HepG2 (cell line): Measurements from ENCODE around the gene PARP11. TPM values are rescaled to one million over a fixed set of nuclear protein-coding genes. Genes with fewer than 3 reads are reported as not detected.

Source experiments
- ATAC-seq: fragments of 200-7000 bp; cut with Tn5 transposase; 3 replicates; pipeline ENCODE4 v1.9.1; 2020; ENCODE audit warnings: mild to moderate bottlenecking, moderate library complexity
- BruUV-seq: library from RNA; stranded (reverse); fragments of 400-500 nt; replicated peaks from 2 replicates; lab custom pipeline; 2021; lab: Mats Ljungman, UMichigan
- CTCF ChIA-PET: fragments of 300-600 bp; formaldehyde crosslinking; extraction: SDS; loops from one replicate; lab custom pipeline; 2021; ENCODE audit warnings: low total read pairs, inconsistent platforms, low intra/inter-chr PET ratio; lab: Yijun Ruan, JAX
- POLR2A ChIA-PET: fragments of 350-600 bp; sonication (Branson Sonifier 250); formaldehyde crosslinking; loops from one replicate; lab custom pipeline; 2020; ENCODE audit warnings: antibody characterized with exemption, inconsistent platforms; lab: Yijun Ruan, JAX
- DNase-seq: peaks from one replicate; pipeline ENCODE4 v3.0.0-alpha.2; 2015; ENCODE audit warnings: low spot score
- FAIRE-seq: peaks from 3 replicates; lab custom pipeline; 2011; peaks lifted over from hg19 to GRCh38; lab: Jason Lieb, UNC
- H2AFZ ChIP-seq: one replicate; pipeline ENCODE4 v1.6.1; 2011; ENCODE audit warnings: low read length, inconsistent platforms
- H3K27ac ChIP-seq: fragments of 300-600 bp; 3 replicates; pipeline ENCODE4 v1.8.0; 2011; ENCODE audit warnings: mixed run types, mild to moderate bottlenecking, mixed read lengths, low read length, inconsistent platforms; ENCODE audit not compliant: insufficient read depth; ENCODE audit errors: extremely low read length
- H3K27me3 ChIP-seq, 2 experiments: fragments of 200-600 bp in 1 of 2; 2 replicates in 1 of 2; 3 replicates in 1 of 2; pipeline versions ENCODE4 v1.6.0 to v1.8.0; 2011; ENCODE audit warnings: low read length in 2 of 2, mild to moderate bottlenecking in 2 of 2, moderate library complexity in 2 of 2, inconsistent platforms in 1 of 2; ENCODE audit not compliant: insufficient read depth in 2 of 2, control insufficient read depth in 1 of 2
- H3K36me3 ChIP-seq, 2 experiments: fragments of 200-600 bp in 1 of 2; replicated peaks in 1 of 2; 2 replicates in 1 of 2; 3 replicates in 1 of 2; pipeline versions ENCODE4 v1.5.1 to v1.8.0; 2011; ENCODE audit warnings: low read length in 2 of 2, inconsistent platforms in 1 of 2; ENCODE audit not compliant: insufficient read depth in 2 of 2, control insufficient read depth in 1 of 2
- H3K4me1 ChIP-seq: 2 replicates; pipeline ENCODE4 v1.5.1; 2012; ENCODE audit warnings: low read length, inconsistent platforms; ENCODE audit not compliant: insufficient read depth
- H3K4me2 ChIP-seq: 2 replicates; pipeline ENCODE4 v1.6.0; 2011; ENCODE audit warnings: low read depth, low read length, inconsistent platforms
- H3K4me3 ChIP-seq, 3 experiments: fragments of 200-600 bp in 1 of 3; sonication (generic), shearing (Covaris generic) in 1 of 3; replicated peaks in 1 of 3; 2 replicates each; pipeline ENCODE4 v1.5.1; 2011 to 2016; ENCODE audit warnings: low read length in 3 of 3, inconsistent platforms in 2 of 3, low read depth in 2 of 3, mild to moderate bottlenecking in 2 of 3, control low read depth in 1 of 3, mixed read lengths in 1 of 3; ENCODE audit not compliant: insufficient read depth in 1 of 3
- H3K79me2 ChIP-seq: one replicate; pipeline ENCODE4 v1.6.1; 2011; ENCODE audit warnings: low read length, inconsistent platforms; ENCODE audit not compliant: insufficient read depth
- H3K9ac ChIP-seq: 2 replicates; pipeline ENCODE4 v1.6.0; 2011; ENCODE audit warnings: mild to moderate bottlenecking, low read depth, low read length, inconsistent platforms; ENCODE audit not compliant: insufficient read depth
- H3K9me3 ChIP-seq: 2 replicates; pipeline ENCODE4 v1.5.1; 2012; ENCODE audit warnings: mild to moderate bottlenecking, low read length
- H4K20me1 ChIP-seq: 2 replicates; pipeline ENCODE4 v1.6.0; 2011; ENCODE audit warnings: inconsistent platforms, mild to moderate bottlenecking, low read length, moderate library complexity; ENCODE audit not compliant: insufficient read depth
- MED13 ChIP-seq: sonication (generic); formaldehyde crosslinking; IDR thresholded peaks from 2 replicates; pipeline ENCODE4 v1.5.0; 2020; ENCODE audit warnings: missing genetic modification reagents
- NFKBIZ ChIP-seq: IDR thresholded peaks from 2 replicates; pipeline ENCODE4 v1.6.1; 2018; ENCODE audit warnings: missing genetic modification reagents, missing compliant biosample characterization
- UBTF ChIP-seq: sonication (generic); formaldehyde crosslinking; IDR thresholded peaks from 2 replicates; pipeline ENCODE4 v1.4.0; 2020; ENCODE audit warnings: mild to moderate bottlenecking, missing genetic modification reagents
- WGBS: methylation state at CpG from one replicate; pipeline ENCODE4 v1.1.6; 2017; ENCODE audit warnings: low lambda C conversion rate; 5-methylcytosine and 5-hydroxymethylcytosine counted together
- in situ Hi-C: cut with HindIII; loops from 2 replicates; pipeline ENCODE4 v1.10.0; 2017; ENCODE audit warnings: low pct_unique_long_range_greater_than_20kb; ENCODE audit not compliant: extremely low pct_ligation_motif_present
- intact Hi-C: fragments of 100-400 bp; cut with micrococcal nuclease; formaldehyde crosslinking; loops from one replicate; pipeline ENCODE4 v1.10.0; 2022; ENCODE audit not compliant: unreplicated experiment
- polyA plus RNA-seq, 8 experiments: library from polyadenylated mRNA; depleted of rRNA in 3 of 8; stranded (reverse) in 7 of 8; unstranded in 1 of 8; fragments of >200 nt; fragmentation: Illumina TruSeq in 4 of 8; extraction: Trizol in 4 of 8; gene quantifications; 2 replicates each; pipeline versions ENCODE4 v1.2.1 to v1.2.3, GENCODE V29; 2011 to 2016; ENCODE audit warnings: low read depth in 4 of 8, missing spikeins in 1 of 8, mixed read lengths in 1 of 8; ENCODE audit not compliant: insufficient read depth in 1 of 8
- total RNA-seq, 5 experiments: library from RNA; depleted of rRNA; stranded (reverse); fragments of >200 nt; fragmentation: Illumina TruSeq; extraction: Trizol; gene quantifications; 2 replicates each; pipeline ENCODE4 v1.2.3, GENCODE V29; 2016; ENCODE audit warnings: low read depth in 1 of 5

The PARP11 gene
- total and polyA plus RNA-seq, 2 of the 13 experiments (the other 11 are each of a cell fraction or from before 2014, with no cell fraction given) = 4.0 to 7.6 TPM

GRCh38 chr12:3810016-3810370 lies 63.2 kb downstream of the PARP11 start (continued):
- no peak for TF ChIP-seq NFKBIZ (CRISPR knock-in tag)

- intact Hi-C loops = no loop called here
- CTCF ChIA-PET = no interaction called here
- DNase-seq = no peak
- POLR2A ChIA-PET = no interaction called here
- BruUV-seq = no TSS peak
- Histone ChIP-seq H3K27me3 (no peaks in the 10 kb centered on the region), H3K36me3 (no peaks in the 10 kb centered on the region; a peak in 1 of 5 replicates), H3K9ac (no peak overlapping the region), H3K4me3 (no peak overlapping the region), H3K79me2 (no peaks in the 10 kb centered on the region), H2AFZ (no peak overlapping the region), H3K27ac (no peak overlapping the region), H3K4me1 (0 out of 2 replicates have a peak, but pooled peaks cover 5% of the 10 kb centered on the region), H3K9me3 (no peaks in the 10 kb centered on the region), H3K4me2 (no peak overlapping the region), H4K20me1 (no peaks in the 10 kb centered on the region)
- TF ChIP-seq UBTF (CRISPR knock-in tag) = no peak
- TF ChIP-seq MED13 (CRISPR knock-in tag) = no peak
- FAIRE-seq = no peak
- ATAC-seq = no peak
- WGBS = 82% methylated on average over 6 of the region's 6 CpGs
- in situ Hi-C loops = loop anchor here (10.0 kb wide), 2 partner anchors 155 to 515 kb away; no protein-coding TSS in a partner anchor
These were observed 63.7 kb downstream of the PARP11 start for GRCh38 chr12:3809357-3810015.
